ENCODE measurements around the gene ADSS1.

ADSS1 gene

DNA sequence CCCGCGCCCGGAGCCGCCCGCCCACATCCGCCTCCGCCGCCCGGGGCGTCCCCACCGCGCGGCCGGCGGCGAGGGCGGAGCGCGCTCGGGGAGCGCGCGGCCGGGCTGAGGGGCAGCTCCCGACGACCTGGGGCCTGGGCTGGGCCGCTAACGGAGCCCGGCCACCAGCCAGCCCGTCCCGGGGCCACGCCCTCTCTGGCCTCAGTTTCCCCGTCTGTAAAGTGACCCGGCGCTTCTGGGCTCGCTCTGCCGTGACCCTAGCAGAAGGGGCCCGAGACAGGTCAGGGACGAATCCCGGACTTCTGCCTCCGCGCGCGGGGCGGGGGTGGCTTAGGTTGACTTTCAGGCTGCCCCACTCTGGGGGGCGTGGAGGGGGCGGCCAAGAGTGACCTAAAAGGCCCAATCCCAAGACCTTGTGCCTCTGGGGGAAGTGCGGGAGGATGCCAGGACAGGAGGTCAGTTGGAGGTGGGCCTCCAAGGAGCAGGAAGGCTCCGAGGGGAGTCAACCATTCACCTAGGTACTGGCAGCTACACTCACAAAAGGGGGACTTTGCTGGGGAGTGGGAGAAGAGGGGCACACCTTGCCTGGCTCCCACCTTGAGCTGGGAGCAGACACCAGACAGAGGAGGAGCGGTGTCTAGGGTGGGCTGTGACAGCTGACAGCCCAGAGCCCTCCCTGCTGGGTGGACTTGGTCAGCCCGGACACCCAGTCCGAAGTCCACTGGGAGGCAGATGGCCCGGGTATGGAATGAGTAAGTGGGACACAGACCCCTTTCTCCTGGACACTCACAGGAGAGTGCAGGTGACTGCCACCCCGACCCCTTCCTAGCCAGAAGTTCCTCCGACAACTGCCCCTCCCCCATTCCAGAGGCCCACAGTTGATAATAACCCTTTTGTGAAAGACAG, 72.0 kb downstream of the ADSS1 start:
- DNase-seq (ENCODE audit: low read depth in 2 of 2), result peak in 1 of 2 experiments; percentile 13

DNA sequence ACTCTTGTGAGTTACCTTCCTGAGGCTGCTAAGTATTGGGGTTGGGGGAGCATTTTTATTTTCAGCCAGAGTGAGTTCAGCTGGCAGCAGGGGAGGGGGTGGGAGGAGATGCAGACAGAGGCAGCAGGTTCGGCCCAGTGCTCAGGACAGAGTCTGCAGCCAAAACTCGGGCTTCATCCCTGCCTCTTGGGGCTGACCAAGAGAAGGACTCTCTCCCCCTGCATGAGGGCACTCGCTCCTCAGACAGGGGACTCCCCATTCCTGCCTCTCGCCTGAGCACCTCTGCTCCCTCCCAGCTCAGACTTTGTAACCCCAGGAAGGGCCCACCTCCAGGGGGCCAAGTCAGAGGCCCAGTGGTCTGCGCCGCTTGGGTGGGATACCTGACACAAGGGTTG, 72.7 kb downstream of the ADSS1 start:
- no peak for DNase-seq (ENCODE audit: low read depth in 2 of 2)
